GM18868 (cell line): ENCODE results near the gene MUC13.

Source experiments
- ATAC-seq: cut with Tn5 transposase; IDR thresholded peaks from one replicate; pipeline ENCODE4 v1.9.1; 2021; ENCODE audit warnings: mild to moderate bottlenecking, moderate library complexity; ENCODE audit not compliant: unreplicated experiment

Gene MUC13

GRCh38 chr3:124878561-124879336 is 55.8 kb downstream of the MUC13 start:
- no peak for ATAC-seq

GRCh38 chr3:124877674-124878073 is 56.9 kb downstream of the MUC13 start:
- ATAC-seq, result no peak

GRCh38 chr3:124876401-124876878 is 58.1 kb downstream of the MUC13 start:
- ATAC-seq, result no peak

- no peak for ATAC-seq
These were observed 61.3 kb downstream of the MUC13 start for GRCh38 chr3:124873226-124873625.

GRCh38 chr3:124867511-124867910 is 67.0 kb downstream of the MUC13 start:
- ATAC-seq, result no peak

GRCh38 chr3:124862006-124862405 is 72.5 kb downstream of the MUC13 start:
- ATAC-seq, result no peak

- no peak for ATAC-seq
These were observed 73.5 kb downstream of the MUC13 start for GRCh38 chr3:124861041-124861440.

GRCh38 chr3:124860599-124860998 is 74.0 kb downstream of the MUC13 start:
- ATAC-seq, result no peak

- ATAC-seq, result no peak
These were observed 75.5 kb downstream of the MUC13 start for GRCh38 chr3:124859025-124859424.

- no peak for ATAC-seq
These were observed 76.3 kb downstream of the MUC13 start for GRCh38 chr3:124858275-124858674.

- ATAC-seq, result no peak
These were observed 77.9 kb downstream of the MUC13 start for GRCh38 chr3:124856677-124857076.
